ENCODE data around the gene C1GALT1C1.
"Not testable (repeated sequence)": the region's sequence is repeated elsewhere in the genome, so short reads cannot be mapped to it uniquely, and the experiment has no call there.

C1GALT1C1 gene

DNA sequence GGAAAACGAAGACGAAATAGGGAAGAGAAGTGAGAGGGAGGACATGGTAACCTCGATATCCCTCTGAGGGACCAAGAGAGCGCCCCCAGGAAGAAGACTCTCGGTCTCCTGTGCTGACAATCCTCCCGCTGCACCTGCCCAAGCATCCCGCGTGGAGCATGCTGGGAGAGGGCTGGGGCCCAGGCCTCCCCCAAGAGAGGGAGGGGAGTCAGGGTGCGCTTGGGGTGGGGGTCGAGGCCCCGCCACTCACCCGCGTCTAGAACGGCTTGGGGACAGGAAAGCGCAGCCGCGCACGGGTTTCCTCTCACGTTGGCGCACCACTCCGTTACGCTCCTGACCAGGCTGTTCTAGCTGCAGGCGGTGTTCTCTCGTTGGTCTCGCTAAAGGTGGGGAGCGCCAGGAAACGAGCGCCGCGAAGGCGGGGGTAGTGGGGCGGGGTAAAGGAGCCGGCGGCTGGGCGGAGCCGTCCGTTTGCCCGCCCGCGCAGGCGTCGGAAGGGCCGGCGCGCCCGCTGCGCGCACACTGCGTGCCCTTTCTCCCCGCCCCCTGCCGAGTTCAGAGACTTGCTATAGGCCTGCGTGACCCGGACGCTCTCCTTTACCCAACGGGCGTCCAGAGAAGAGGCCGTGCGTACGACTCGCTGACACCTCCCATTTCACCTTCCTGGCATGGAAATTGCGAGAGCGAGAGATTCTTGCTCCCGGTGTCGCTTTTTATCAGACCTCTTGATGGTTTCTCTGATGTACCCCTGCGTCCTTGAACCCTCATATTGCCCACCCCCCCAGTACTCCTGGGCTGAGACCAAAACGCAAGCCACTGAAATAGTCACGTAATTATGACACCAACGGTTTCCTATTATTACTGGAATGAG lies at the start of gene C1GALT1C1:
Gene C1GALT1C1 (minus strand): TSS at position 388 of the 871 bp plus-strand sequence. CDS start 2,888 bp downstream, outside the sequence.
- peak; percentile 75 for DNase-seq

DNA sequence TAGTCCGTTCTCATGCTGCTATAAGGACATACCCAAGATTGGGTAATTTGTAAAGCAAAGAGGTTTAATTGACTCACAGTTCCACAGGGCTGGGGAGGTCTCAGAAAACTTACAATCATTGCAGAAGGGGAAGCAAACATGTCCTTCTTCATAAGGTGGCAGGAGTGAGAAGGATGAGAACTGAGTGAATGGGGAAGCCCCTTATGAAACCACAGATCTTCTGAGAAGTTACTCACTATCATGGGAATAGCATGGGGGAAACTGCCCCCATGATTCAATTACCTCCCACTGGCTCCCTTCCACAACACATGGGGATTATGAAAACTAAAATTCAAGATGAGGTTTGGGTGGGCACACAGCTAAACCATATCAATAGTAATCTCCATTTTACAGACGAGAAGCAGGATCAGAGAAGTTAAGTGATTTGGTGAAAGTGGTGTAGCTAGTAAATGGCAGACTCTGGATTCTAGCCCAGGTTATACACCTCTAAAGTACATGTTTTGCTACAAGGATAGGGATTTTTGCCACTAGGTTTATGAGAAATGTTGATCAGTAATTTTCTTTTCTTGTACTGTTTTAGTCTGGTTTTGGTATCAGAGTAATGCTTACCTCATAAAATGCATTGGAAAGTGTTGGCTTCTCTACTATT lies 47.3 kb upstream of the C1GALT1C1 start:
- no peak for DNase-seq

DNA sequence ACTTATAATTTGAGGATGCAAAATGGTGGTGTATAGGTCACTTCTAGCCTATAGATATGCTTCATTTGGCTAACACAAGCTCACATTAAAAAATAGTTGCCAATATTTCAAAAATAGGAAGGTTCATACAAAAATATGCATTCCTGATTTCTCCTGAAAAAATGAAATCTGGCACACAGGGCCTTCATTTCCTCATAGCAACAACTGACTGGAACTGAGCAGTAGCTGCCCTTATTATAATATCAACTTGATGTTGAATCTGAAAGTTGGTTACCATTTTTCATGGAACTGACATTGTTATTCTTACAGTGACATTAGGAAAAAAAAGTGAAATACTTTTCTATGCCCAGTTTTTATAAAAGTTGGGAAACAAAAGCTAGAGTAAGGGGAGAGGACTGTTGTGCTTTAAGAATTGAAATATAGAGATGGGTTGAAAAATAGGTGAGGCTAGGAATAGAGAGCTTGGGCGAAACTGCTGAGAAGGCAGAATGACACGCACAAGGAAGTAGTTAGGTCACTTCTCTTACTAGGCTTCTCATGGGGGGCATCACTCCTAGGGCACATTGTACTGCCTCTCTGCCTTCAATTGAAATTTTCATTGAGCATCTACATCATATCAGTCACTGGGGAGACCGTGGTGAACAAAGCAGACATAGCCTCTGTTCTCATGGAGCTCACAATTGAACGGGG lies 43.1 kb upstream of the C1GALT1C1 start:
- DNase-seq, result no peak

DNA sequence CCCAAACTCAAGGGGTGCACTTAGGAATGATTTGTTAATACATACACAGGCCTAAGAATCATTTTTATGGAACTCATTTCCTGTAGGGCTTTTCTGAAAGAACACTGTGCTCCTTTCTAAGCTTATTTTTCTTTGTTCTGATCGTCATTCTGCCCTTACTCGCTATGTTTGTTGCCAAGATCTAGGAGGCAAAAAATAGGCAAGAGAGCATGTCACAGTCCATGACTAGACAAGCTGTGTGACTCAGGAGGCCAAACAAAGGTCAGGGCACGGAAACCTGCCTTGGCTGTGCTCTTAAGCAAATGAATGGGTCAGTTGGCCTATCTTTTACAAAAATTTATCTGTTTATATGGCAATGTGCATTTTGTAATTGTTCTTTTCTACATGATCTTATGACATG lies 42.5 kb upstream of the C1GALT1C1 start:
- no peak for DNase-seq

DNA sequence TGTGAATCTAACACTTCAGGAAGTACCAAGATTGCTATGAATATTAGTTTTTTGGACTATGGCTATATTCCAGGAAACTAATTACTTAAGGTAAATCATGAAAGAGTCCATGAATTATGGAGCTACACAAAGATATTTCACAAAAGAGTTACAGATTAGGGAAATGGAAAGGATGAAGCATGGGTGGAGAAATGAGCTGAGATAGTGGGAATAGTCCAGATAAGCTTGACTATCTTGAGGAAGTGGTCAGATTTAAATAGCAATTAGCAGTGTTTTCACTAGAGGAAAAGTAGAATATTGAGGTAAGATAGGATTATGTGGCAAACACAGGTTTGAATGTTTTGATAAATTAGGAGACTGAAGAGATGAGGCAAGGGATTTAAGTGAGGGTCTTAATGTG lies 42.1 kb upstream of the C1GALT1C1 start:
- no peak for DNase-seq

DNA sequence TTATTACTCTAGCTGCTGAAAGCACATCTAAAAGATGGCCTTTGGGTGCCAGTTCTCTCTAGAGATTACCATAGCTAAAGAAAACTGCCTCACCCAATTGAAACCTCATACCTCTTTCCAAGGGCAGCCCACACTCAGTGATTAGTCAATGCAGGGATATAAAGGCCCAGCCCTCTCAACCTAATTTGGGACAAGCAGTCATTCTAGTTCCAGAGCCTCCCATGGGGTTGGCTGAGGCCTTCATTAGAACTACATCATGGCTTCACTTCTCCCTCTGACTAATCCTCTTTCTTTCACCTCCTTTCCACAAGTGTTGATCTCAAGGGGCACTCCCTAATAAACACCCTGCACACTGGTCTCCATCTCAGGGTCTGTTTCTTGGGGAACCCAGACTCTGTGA lies 38.5 kb upstream of the C1GALT1C1 start:
- DNase-seq, result no peak

DNA sequence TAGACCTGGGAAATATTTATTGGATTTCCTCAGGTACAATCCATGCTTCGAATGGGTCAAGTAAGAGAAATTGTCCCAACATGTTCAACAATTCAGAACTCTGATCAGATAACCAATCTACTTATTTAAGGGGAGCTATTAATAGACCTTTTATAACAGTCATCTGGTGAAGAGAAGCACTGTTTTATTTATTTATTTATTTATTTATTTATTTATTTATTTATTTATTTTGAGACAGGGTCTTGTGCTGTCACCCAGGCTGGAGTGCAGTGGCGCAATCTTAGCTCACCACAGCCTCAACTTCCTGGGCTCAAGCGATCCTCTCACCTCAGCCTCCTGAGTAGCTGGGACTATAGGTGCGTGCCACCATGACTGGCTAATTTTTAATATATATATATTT lies 34.7 kb upstream of the C1GALT1C1 start:
- DNase-seq, result not testable (repeated sequence)

DNA sequence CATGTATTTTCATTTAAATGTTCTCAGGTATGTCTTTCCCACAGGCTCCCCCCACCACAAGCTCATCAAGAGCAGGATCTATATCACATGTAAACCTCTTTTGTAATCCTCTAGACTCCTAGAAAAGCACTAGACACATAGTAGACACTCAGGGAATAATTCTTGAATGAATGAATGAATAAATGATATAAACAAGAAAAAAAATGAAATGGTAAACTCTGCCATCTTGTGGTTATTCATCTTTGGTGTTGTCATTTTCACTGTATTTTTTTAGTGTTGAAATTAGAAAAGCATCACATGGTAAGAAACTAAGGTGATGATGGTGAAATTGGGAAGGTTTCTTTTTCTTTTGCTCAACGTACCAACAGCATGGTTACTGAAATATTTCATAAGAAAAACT lies 34.2 kb upstream of the C1GALT1C1 start:
- DNase-seq, result no peak

DNA sequence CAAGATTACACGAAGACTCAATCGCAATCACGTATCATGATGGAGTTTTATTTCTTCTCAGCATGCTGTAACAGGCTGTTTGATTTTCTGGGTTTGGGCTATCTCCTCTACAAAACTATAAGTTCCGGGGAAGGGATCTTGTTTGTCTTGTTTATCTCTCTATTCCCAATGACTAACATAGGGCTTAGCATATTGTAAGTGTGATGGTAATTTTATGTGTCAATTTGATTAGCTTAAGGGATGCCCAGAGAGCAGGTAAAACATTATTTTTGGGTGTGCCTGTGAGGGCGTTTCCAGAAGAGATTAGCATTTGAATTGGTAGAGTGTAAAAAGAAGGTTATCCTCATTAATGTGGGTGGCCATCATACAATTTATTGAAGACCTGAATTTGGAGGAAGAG lies 32.8 kb upstream of the C1GALT1C1 start:
- no peak for DNase-seq

DNA sequence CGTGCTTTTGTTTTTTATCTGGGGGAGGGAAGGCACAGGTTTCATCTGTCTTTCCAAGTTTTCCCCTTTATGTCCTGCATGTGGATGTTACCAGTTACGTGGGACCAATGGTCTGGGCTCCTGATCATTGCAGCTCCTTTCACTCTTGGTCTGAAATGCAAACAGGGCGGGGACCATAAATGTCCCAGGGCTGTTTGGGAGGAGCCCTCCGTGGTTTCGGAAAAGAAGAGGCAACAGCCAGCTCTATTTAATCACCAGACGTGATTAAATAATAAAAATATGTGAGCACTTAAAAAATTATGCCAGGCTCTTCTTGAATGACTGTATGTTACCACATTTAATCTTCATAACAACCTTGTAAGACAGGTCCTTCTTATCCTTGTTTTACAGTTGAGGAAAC lies 30.8 kb upstream of the C1GALT1C1 start:
- no peak for DNase-seq

DNA sequence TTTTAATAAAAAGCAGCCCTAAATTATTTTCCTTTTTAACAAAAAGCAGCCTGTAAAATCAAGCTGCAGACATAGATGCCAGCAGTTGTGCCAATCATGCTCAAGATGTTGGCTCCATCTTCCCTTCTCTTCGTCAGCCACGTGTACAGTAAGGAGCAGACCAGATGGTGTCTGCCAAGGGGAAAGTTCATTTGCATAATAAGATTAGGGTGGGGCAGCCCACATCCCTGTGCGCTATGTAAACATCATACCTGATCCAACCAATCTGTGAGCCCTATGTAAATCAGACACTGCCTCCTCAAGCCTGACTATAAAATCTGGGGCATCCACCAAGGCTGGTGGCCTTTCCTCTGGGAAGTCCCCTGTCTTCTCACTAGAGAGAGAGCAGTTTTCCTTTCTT lies 23.1 kb upstream of the C1GALT1C1 start:
- DNase-seq, result no peak

DNA sequence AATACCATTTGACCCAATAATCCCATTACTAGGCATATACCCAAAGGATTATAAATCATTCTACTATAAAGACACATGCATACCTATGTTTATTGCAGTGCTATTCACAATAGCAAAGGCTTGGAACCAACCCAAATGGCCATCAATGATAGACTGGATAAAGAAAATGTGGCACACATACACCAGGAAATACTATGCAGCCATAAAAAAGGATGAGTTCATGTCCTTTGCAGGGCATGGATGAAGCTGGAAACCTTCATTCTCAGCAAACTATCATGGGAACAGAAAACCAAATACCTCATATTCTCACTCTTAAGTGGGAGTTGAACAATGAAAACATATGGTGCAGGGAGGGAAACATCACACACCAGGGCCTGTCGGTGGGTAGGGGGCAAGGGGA lies 22.4 kb upstream of the C1GALT1C1 start:
- DNase-seq, result not testable (repeated sequence)

DNA sequence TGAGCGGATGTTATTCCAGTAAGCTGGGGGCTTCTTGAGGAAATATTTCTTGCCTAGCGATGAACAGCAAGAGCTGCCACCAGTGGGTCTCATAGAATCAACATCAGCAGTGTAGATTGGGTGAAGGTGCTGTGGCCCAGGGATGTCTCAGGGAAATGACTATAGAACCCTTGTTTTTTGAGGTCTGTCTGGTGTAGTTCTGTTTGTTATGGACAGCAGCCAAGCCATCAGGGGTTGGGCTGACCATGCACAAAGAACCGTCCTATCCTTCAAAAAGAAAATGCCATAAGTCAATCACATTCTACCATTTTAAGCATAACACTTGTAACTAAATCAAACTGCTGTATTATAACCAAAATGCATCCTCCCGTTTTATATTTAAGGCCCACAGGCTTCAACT lies 17.3 kb upstream of the C1GALT1C1 start:
- no peak for DNase-seq

DNA sequence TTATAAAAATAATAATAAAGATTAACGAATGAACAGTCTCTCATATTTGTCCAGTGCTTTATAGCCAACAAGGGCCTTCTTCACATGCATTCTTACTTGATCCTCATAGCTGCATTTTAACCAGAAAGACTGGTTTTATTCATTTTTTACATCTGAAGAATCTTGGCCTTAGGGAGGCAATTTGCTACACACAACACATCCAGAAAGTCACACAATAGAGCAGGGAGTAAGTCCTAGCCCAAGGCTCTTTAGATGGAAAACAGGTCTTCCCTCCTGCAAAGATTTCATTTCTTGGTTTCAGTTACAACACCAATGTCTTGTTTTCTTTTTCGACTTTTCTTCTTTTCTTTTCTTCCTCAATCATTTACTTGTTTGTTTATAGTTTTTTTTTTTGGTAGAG lies 13.0 kb upstream of the C1GALT1C1 start:
- no peak for DNase-seq

DNA sequence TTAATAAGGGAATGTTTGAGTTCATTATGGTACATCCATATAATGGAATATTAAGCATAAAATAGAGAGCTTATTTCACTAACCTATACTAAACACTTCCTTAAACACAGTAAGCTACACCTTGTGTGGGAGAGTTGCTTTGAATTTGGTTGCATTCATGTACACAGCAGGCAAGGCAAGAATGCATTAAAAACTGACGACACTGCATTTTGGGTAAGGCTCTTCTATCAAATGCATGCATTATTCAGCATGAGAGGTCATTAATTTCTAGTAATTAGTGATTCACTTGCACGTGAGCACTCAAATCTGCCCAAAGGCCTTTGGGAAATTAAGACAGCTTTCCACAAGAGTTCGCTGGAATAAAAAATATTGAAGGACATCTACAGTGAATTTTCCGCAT lies 8.8 kb upstream of the C1GALT1C1 start:
- no peak for DNase-seq

DNA sequence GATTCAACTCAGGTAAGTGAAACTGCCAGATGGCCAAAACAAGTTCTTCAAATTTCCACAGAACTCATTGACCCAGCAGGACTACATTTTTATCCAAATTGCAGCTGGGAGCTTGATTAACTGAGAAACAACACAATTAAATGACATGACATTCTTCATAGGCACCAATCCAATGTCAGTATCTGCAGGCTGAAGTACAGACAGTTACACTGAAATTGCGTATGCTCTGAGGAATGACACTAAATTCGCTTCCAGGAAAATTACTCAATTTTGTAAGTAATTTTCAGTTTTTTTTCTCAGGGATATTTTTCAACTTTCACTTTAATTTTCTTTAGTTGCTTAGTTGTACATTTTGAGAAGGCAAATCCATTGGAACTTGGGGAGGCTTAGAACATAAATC lies 4.5 kb downstream of the C1GALT1C1 start:
- DNase-seq, result no peak

DNA sequence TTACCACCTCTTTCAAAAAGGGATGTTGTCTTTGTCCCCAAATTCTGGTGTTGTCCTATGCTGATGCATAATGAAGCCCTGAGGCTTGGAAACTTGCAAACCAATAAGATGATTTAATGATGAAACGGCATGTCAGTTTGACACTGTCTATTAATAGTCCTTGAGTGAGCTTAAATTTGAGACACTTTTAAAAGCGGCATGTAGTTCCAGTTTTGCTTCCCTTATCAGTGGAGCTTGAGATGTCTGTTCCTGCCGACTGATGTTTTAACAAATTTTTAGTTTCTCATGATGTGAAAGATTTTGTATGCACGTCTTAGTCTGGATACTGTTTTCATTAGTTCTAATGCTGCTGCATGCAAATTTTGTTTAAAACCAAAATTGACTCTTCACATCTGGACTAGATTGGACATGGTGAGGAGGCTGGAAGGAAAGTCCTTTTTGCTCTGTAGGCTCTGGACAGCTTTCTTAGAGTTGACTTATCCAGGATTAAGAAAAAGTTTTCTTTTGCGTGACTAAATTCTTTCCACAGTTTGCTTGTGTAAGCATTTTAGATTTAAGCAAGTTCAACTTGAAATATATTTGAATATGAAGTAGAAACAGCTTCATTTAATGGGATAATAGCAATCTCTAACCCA lies 11.7 kb downstream of the C1GALT1C1 start:
- DNase-seq, result no peak

DNA sequence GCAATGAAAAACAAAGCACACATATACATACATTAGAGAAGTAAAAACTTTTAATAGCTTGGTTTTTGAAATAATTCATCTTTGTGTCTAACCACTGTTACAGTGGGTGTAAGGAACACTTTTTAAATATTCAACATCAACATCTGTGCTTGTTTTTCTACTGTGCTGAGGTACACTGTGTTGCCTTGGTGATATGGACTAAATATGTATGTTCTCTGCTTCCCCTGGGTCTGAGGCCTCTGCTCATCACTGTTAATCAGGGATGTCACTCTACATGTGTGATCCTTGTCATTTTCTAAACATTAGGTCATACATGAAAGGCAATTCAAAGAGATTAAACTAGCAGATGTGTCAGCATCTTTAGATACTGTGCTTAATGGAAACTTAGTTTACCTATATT lies 15.0 kb downstream of the C1GALT1C1 start:
- DNase-seq, result no peak

DNA sequence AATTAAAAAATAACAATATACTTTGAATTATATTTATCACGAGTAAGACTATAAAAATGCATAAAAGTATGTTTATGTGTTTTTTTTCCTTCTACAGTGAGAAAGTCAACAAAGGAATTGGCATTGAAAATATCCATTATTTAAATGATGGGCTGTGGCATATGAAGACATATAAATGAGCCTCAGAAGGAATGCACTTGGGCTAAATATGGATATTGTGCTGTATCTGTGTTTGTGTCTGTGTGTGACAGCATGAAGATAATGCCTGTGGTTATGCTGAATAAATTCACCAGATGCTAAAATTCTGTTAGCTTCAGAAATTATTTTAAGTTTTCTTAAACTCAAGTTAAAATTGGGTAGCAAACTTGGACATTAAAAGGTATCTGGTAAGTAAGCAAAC lies 17.8 kb downstream of the C1GALT1C1 start:
- no peak for DNase-seq

DNA sequence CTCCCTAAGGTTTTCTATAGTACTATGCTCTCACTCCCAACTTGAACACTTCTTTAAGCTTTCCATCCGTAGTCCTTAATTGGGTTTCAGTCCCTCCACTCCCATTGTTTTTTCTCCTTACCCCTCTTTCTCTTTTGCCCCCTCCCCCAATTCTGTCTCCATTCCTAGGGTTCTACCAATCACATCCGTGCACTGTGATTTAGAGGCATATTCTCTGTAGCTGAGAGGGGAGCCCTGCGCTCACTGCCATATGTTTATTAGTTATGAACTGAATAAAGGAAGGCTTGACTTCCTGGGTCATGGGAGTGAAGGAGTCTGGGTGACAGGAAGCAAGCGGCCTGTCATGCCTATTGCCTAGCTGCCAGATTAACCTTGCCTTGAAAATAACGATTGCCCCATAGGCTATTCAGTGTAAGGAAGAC lies 25.5 kb downstream of the C1GALT1C1 start:
- DNase-seq, result no peak

DNA sequence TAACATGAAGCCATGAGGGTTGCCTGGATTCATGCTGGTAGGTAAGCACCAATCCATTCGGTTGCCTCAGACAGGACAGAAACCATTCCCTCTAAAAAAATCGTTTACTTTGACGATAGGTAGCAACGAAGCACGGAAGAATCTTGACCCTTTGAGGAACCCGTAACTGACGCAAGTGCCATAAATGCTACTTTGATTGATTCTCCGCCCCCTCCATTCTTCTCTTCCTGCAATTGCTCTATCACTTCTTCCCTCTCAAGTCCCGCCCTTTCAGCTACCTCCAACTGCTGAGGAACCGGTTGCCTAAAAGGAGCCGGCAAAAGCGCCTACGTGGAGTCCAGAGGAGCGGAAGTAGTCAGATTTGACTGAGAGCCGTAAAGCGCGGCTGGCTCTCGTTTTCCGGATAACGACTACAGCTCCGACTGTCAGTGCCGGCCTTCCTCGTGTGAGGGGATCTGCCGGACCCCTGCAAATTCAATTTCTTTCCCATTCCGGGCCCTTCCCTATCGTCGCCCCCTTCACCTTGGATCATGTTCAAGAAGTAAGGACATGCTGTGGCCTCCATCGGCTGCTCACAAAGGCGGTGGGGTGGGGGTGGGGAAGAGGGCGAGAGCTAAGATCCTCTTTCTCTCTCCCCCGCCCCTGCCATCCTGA lies 26.0 kb downstream of the C1GALT1C1 start, which contains the start of gene MCTS1:
Gene MCTS1 (plus strand): TSS at position 395 of the 654 bp plus-strand sequence. CDS start 136 bp downstream, at position 531.
- DNase-seq, result peak; percentile 87

DNA sequence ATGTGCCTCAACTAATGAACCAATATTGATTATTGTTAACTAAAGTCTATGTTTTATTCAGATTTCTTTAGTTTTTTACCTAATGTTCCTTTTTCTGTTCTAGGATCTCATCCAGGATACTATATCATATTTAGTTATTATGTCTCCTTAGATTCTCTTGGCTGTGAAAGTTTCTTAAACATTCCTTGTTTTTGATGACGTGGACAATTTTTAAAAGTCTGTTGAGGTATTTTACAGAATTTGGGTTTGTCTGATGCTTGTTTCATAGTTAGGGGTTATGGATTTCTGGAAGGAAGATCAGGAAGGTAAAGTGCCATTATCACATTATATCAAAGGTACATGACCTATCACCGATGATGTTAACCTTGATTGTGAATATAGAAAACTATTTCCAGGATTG lies 44.2 kb downstream of the C1GALT1C1 start:
- DNase-seq, result no peak
